Measurements from ENCODE around the gene NKAPD1.
A peak's percentile ranks its signal among the peaks of the same experiment; 100 is the strongest.
"Not testable (repeated sequence)": the region's sequence is repeated elsewhere in the genome, so short reads cannot be mapped to it uniquely, and the experiment has no call there.

The NKAPD1 gene, protein sequence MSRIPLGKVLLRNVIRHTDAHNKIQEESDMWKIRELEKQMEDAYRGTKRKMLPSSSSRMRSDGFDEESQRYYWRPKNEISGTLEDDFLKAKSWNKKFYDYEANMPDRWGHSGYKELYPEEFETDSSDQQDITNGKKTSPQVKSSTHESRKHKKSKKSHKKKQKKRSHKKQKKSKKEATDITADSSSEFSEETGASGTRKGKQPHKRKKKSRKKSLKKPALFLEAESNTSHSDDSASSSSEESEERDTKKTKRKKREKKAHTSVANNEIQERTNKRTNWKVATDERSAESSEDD

GRCh38 chr11:112073941-112074811, at the start of gene NKAPD1, which contains the start of gene PIH1D2:
Gene NKAPD1 (plus strand): TSS chr11:112074299. CDS start chr11:112075575, 1,276 bp downstream.
Gene PIH1D2 (minus strand): TSS chr11:112074017. CDS start chr11:112073174, 843 bp downstream.
- peak; percentile 75 to 81 for DNase-seq

- peak; percentile 85 to 89 for DNase-seq
Measured at GRCh38 chr11:112024773-112025678, 49.1 kb upstream of the NKAPD1 start, which contains the start of gene DLAT. Gene DLAT (plus strand): TSS chr11:112025408. CDS start chr11:112025473, 65 bp downstream.

GRCh38 chr11:112025707-112026106, 48.4 kb upstream of the NKAPD1 start:
- DNase-seq, result no peak

- DNase-seq, result not testable (repeated sequence)
Measured at GRCh38 chr11:112026784-112027410, 47.2 kb upstream of the NKAPD1 start.

DNA sequence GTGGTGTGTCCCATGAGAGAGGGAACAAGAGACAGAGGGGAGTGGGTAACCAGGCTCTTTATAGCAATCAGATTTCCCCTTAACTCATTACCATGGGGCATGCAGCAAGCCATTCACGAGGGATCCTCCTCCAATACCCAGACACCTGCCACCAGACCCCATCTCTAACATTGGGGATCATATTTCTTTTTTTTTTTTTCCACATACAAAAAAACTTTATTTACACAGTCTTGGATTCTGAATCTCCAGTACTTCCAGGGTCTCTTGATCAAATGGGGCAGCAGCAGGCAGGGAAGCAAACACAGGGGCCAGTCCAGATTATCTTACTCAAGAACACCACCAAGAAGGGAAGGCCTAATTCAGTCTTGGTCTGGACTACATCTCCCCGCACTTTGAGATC, 44.6 kb upstream of the NKAPD1 start:
- no peak for DNase-seq

DNA sequence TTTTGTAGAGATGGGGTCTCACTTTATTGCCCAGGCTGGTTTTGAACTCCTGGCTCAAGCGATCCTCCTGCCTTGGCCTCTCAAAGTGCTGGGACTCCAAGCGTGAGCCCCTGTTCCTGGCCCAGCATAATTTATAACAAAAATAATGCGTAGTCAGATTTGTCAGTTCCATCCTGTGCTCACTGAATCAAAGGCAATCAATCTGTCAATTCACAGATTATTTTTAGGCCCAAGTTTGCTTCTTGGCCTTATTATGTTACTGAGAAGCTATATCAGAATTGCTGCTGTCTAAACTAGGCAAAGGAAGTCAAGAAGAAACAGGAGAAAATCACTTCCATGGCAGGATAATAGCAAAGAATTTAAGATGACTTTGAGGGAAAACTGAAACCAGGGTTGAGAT, 40.2 kb upstream of the NKAPD1 start:
- DNase-seq, result no peak

- no peak for DNase-seq
Measured at GRCh38 chr11:112037527-112037926, 36.6 kb upstream of the NKAPD1 start.

GRCh38 chr11:112042161-112042960, 31.7 kb upstream of the NKAPD1 start:
- no peak for DNase-seq

GRCh38 chr11:112042961-112043304, 31.2 kb upstream of the NKAPD1 start:
- no peak for DNase-seq

DNA sequence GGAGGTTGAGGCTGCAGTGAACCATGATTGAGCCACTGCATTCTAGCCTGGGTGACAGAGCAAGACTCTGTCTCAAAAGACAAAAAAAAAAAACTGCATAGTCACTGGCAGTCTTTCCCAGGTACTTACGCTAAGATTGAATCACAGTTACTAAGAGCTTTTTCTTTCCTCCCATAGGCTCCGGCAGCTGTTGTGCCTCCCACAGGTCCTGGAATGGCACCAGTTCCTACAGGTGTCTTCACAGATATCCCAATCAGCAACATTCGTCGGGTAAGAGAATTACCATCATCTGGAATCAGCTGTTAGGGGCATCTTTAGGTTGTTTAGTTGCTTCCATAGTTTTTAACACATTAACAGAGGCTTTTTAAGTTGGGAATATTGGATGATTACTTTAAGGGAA, 29.1 kb upstream of the NKAPD1 start:
- no peak for DNase-seq

- not testable (repeated sequence) for DNase-seq
Measured at GRCh38 chr11:112046647-112047046, 27.5 kb upstream of the NKAPD1 start.

DNA sequence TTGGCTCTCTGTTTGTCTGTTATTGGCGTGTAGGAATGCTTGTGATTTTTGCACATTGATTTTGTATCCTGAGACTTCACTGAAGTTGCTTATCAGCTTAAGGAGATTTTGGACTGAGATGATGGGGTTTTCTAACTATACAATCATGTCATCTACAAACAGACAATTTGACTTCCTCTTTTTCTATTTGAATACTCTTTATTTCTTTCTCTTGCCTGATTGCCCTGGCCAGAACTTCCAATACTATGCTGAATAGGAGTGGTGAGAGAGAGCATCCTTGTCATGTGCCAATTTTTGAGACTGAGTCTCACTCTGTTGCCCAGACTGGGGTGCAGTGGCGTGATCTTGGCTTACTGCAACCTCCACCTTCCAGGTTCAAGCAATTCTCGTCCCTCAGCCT, 25.8 kb upstream of the NKAPD1 start:
- not testable (repeated sequence) for DNase-seq

DNA sequence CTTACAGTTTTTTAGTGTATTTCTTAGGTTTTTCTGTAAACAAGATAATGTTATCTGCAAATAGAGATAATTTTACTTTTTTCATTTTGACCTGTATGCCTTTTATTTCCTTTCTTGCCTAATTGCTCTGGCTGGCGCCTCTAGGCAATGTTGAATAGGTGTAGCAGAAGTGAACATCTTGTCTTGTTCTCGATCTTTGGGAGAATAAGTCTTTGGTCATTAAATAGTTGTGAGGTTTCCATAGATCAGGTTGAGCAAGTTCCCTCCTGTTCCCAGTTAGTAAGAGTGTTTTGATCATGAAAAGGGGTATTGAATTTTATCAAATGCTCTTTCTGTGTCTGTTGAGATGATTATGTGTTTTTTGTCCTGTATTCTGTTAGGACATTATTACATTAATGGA, 24.3 kb upstream of the NKAPD1 start:
- DNase-seq, result no peak

- no peak for DNase-seq
Measured at GRCh38 chr11:112050721-112051120, 23.4 kb upstream of the NKAPD1 start.

DNA sequence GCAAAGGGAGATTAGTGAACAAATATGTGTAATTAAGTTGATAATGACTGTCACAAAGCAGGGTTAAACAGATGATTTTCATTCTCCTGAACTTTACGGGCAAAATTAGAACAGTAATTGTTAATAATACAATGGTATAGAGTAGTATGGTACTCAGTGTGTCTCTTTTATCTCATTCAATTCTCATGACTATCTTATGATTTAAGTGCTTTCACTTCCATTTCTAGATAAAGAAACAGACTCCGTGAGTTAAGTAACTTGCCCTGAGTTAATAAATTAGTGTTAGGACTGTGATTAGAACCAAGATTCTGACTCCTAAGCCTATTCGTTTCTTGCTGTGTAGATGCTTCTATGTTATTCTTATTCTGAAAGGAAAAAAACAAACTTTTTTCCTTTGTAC, 22.3 kb upstream of the NKAPD1 start:
- no peak for DNase-seq

GRCh38 chr11:112057170-112057569, 16.9 kb upstream of the NKAPD1 start:
- DNase-seq, result no peak

DNA sequence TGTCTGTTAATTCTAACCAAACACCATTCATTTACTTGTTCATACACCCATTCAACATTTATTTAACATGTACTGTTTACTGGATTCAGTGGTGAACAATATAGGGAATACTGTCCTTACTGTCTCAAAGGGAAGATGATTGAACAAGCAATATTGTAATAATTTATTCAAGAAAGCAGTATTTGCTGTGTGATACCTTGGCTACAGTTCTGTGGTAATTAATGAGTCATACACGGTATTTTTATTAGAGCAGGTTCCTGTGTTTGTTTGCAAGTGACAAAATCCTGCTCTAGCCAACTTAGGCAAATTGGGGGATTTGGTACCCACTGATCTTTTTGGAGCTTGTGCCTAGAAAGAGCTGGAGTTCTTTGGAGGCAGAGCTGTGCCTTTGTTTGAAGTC, 16.0 kb upstream of the NKAPD1 start:
- no peak for DNase-seq

- no peak for DNase-seq
Measured at GRCh38 chr11:112062923-112063322, 11.2 kb upstream of the NKAPD1 start.

DNA sequence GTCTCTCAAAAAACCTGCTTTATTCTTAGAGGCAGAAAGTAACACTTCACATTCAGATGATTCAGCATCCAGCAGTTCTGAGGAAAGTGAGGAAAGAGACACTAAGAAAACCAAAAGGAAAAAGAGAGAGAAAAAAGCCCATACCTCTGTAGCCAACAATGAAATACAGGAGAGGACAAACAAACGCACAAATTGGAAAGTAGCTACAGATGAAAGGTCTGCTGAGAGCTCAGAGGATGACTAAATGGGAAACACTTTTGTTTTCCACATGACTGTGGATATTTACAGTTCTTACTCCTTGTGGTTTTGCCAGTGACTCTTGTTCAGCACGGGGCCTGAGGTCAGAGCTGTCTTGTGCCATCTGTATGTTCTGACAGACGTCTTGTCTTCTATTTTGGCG, 8.6 kb downstream of the NKAPD1 start:
- peak; percentile 23 to 26 for DNase-seq

DNA sequence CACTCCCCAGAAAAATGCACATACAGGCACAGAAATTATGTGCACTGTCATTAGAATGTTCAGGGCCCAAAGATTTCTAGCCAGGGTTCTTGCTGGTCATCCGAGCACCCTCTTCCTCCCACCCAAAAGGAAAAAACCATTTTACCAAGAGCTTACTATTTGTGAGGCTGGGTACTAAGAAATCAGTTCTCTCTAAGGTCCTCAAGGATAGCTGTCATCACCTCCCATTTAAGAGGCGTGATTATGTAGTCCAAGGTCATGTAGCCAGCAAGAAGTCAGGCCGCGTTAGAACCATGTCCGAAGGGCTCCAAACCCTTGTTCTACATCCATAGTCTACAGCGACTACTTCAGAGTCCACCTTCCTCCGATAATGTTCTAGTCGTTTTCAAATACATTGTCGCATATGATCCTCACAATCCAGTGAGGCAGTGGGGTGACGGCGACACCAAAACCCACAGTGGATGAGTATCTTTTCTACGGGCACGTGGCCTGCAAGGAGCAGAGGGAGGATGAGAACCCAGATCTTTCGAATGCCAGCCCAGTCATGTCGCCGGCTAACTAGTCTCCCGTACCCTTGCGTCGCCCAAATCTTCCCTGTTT, 11.8 kb downstream of the NKAPD1 start:
- DNase-seq, result peak; percentile 48 to 51

Measured in stimulated activated CD4-positive, alpha-beta T cell treated with anti-CD3 and anti-CD28 coated beads, Interleukin-2, amount 100 ng/mL, for 24 hours (primary cell).